ENCODE data around the gene PPP6R3. TPM values are rescaled to one million over a fixed set of nuclear protein-coding genes. Genes with fewer than 3 reads are reported as not detected.
A peak's percentile ranks its signal among the peaks of the same experiment; 100 is the strongest.

PPP6R3 gene
- polyA plus RNA-seq, 4 donors, result 30.5 to 68.7 (median 39.1) TPM

- H3K36me3 ChIP-seq (ENCODE audit: control insufficient read depth in 3 of 3, insufficient read depth in 2 of 3, low read depth in 1 of 3, low read length in 3 of 3), result peaks cover 0 to 3% (median 0%) of the 10 kb centered on the region in 3 donors
- DNase-seq, result peak in 1 of 2 donors; percentile 23
- H3K27ac ChIP-seq (ENCODE audit: low read depth in 1 of 3, low read length in 2 of 3), result no peak overlapping the region
- H3K9me3 ChIP-seq (ENCODE audit: control insufficient read depth in 2 of 2, insufficient read depth in 1 of 2, low read depth in 1 of 2, low read length in 1 of 2), result no peaks in the 10 kb centered on the region
- H3K4me3 ChIP-seq (ENCODE audit: low read depth in 1 of 3, low read length in 3 of 3), result no peak overlapping the region
- no peak for FAIRE-seq
- 52 to 60% (median 58%) methylated on average over 11 of the region's 11 CpGs for WGBS, 3 donors
- peaks cover 5 to 18% (median 14%) of the 10 kb centered on the region in 3 donors for H3K4me1 ChIP-seq (ENCODE audit: control insufficient read depth in 3 of 3, insufficient read depth in 2 of 3, low read depth in 1 of 3, low read length in 2 of 3)
- H3K27me3 ChIP-seq (ENCODE audit: control insufficient read depth in 3 of 3, insufficient read depth in 3 of 3, low read length in 3 of 3), result no peaks in the 10 kb centered on the region
These were observed 38.6 kb downstream of the PPP6R3 start for GRCh38 chr11:68498903-68499883.

- no peak for FAIRE-seq
These were observed 39.7 kb downstream of the PPP6R3 start for GRCh38 chr11:68500206-68500605.

DNA sequence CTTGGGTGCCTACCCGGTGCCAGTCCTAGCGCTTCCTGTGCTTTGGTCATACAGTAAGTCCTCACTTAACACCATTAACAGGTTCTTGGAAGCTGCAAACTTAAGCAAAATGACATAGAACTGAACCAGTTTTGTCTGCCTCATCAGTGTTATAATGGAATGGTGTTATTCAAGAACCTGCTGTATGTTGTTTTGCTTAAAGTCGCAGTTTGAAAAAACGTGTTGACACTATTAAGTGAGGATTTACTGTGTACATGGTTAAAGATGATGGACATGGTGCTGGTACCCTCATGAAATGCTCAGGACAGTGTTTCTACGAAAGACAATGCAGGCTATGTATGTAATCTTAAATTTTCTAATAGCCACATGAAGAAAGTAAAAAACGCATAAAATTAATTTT, 41.3 kb downstream of the PPP6R3 start:
- FAIRE-seq (no peak), DNase-seq (no peak)
- Histone ChIP-seq H3K4me3 (ENCODE audit: low read depth in 1 of 3, low read length in 3 of 3) (no peak overlapping the region), H3K36me3 (ENCODE audit: control insufficient read depth in 3 of 3, insufficient read depth in 2 of 3, low read depth in 1 of 3, low read length in 3 of 3) (peaks cover 0 to 3% (median 0%) of the 10 kb centered on the region in 3 donors), H3K27ac (ENCODE audit: low read depth in 1 of 3, low read length in 2 of 3) (no peak overlapping the region), H3K9me3 (ENCODE audit: control insufficient read depth in 2 of 2, insufficient read depth in 1 of 2, low read depth in 1 of 2, low read length in 1 of 2) (no peaks in the 10 kb centered on the region), H3K27me3 (ENCODE audit: control insufficient read depth in 3 of 3, insufficient read depth in 3 of 3, low read length in 3 of 3) (no peaks in the 10 kb centered on the region), H3K4me1 (ENCODE audit: control insufficient read depth in 3 of 3, insufficient read depth in 2 of 3, low read depth in 1 of 3, low read length in 2 of 3) (peaks cover 5 to 18% (median 14%) of the 10 kb centered on the region in 3 donors)
- 90 to 93% (median 93%) methylated on average over 6 of the region's 6 CpGs for WGBS, 3 donors

More at GRCh38 chr11:68500206-68500605, 39.7 kb downstream of the PPP6R3 start:
- peaks cover 5 to 18% (median 14%) of the 10 kb centered on the region in 3 donors for H3K4me1 ChIP-seq (ENCODE audit: control insufficient read depth in 3 of 3, insufficient read depth in 2 of 3, low read depth in 1 of 3, low read length in 2 of 3)
- no peaks in the 10 kb centered on the region for H3K27me3 ChIP-seq (ENCODE audit: control insufficient read depth in 3 of 3, insufficient read depth in 3 of 3, low read length in 3 of 3)
- H3K27ac ChIP-seq (ENCODE audit: low read depth in 1 of 3, low read length in 2 of 3), result no peak overlapping the region
- no peak overlapping the region for H3K4me3 ChIP-seq (ENCODE audit: low read depth in 1 of 3, low read length in 3 of 3)
- DNase-seq, result no peak
- 47 to 53% (median 49%) methylated on average over 2 of the region's 2 CpGs for WGBS, 3 donors
- peaks cover 0 to 3% (median 0%) of the 10 kb centered on the region in 3 donors for H3K36me3 ChIP-seq (ENCODE audit: control insufficient read depth in 3 of 3, insufficient read depth in 2 of 3, low read depth in 1 of 3, low read length in 3 of 3)
- H3K9me3 ChIP-seq (ENCODE audit: control insufficient read depth in 2 of 2, insufficient read depth in 1 of 2, low read depth in 1 of 2, low read length in 1 of 2), result no peaks in the 10 kb centered on the region

DNA sequence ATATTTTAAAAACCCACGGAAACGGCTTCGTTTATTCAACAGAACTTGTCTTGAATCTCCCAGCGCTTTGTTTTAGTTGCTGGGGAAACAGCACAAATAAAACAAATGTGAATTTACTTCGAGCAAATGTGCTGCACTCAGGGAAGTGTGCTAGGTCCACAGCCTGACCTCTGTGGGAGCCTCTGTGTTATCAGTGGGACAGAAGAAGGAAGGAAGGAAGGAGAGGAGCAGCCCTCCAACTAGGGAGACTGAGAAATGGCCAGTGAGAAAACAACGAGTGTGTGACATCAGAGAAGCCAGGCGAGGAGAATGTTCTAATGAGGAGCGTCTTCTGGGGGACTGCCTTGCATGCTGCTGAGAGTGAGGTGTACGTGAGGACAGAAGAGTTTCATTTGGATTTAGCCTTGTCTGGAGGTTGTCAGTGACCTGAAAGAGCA, 42.7 kb downstream of the PPP6R3 start:
- no peak overlapping the region for H3K27ac ChIP-seq (ENCODE audit: low read depth in 1 of 3, low read length in 2 of 3)
- WGBS, 3 donors, result 38 to 53% (median 52%) methylated on average over 9 of the region's 9 CpGs
- no peaks in the 10 kb centered on the region for H3K27me3 ChIP-seq (ENCODE audit: control insufficient read depth in 3 of 3, insufficient read depth in 3 of 3, low read length in 3 of 3)
- FAIRE-seq (no peak), DNase-seq (peak in 1 of 2 donors; percentile 48)
- no peak overlapping the region for H3K4me3 ChIP-seq (ENCODE audit: low read depth in 1 of 3, low read length in 3 of 3)
- H3K36me3 ChIP-seq (ENCODE audit: control insufficient read depth in 3 of 3, insufficient read depth in 2 of 3, low read depth in 1 of 3, low read length in 3 of 3), result no peaks in the 10 kb centered on the region
- no peaks in the 10 kb centered on the region for H3K9me3 ChIP-seq (ENCODE audit: control insufficient read depth in 2 of 2, insufficient read depth in 1 of 2, low read depth in 1 of 2, low read length in 1 of 2)
- peaks cover 5 to 16% (median 14%) of the 10 kb centered on the region in 3 donors for H3K4me1 ChIP-seq (ENCODE audit: control insufficient read depth in 3 of 3, insufficient read depth in 2 of 3, low read depth in 1 of 3, low read length in 2 of 3)

DNA sequence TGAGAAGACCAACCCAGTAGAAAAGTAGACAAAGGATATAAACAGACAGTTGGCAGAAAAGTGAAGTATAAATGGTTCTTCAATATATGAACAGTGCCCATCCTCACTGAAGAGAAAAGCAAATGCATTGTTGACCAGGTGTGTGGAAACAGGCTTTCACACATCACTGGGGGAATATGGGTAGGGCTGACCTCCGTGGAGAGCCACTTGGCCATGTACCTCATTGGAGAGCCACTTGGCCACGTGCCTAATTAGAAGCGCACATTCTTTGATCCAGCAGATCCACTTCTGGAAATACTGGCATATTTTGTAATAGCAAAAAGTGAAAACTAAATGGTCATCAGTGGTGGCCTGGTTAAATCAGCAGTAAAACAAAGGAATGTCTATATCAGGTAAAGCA, 43.2 kb downstream of the PPP6R3 start:
- H3K4me1 ChIP-seq (ENCODE audit: control insufficient read depth in 3 of 3, insufficient read depth in 2 of 3, low read depth in 1 of 3, low read length in 2 of 3), result peaks cover 5 to 12% (median 12%) of the 10 kb centered on the region in 3 donors
- DNase-seq (no peak), FAIRE-seq (no peak)

GRCh38 chr11:68504432-68505066, 44.0 kb downstream of the PPP6R3 start:
- no peaks in the 10 kb centered on the region for H3K9me3 ChIP-seq (ENCODE audit: control insufficient read depth in 2 of 2, insufficient read depth in 1 of 2, low read depth in 1 of 2, low read length in 1 of 2)
- DNase-seq, result no peak
- no peaks in the 10 kb centered on the region for H3K36me3 ChIP-seq (ENCODE audit: control insufficient read depth in 3 of 3, insufficient read depth in 2 of 3, low read depth in 1 of 3, low read length in 3 of 3)
- no peak overlapping the region for H3K27ac ChIP-seq (ENCODE audit: low read depth in 1 of 3, low read length in 2 of 3)
- no peak for FAIRE-seq
- no peak overlapping the region for H3K4me3 ChIP-seq (ENCODE audit: low read depth in 1 of 3, low read length in 3 of 3)
- 73 to 78% (median 75%) methylated on average over 6 of the region's 6 CpGs for WGBS, 3 donors
- peaks cover under 1 to 7% (median 5%) of the 10 kb centered on the region in 3 donors for H3K4me1 ChIP-seq (ENCODE audit: control insufficient read depth in 3 of 3, insufficient read depth in 2 of 3, low read depth in 1 of 3, low read length in 2 of 3)
- H3K27me3 ChIP-seq (ENCODE audit: control insufficient read depth in 3 of 3, insufficient read depth in 3 of 3, low read length in 3 of 3), result no peaks in the 10 kb centered on the region

More for the DNA sequence above, 43.2 kb downstream of the PPP6R3 start:
- Histone ChIP-seq H3K36me3 (ENCODE audit: control insufficient read depth in 3 of 3, insufficient read depth in 2 of 3, low read depth in 1 of 3, low read length in 3 of 3) (no peaks in the 10 kb centered on the region), H3K27me3 (ENCODE audit: control insufficient read depth in 3 of 3, insufficient read depth in 3 of 3, low read length in 3 of 3) (no peaks in the 10 kb centered on the region), H3K4me3 (ENCODE audit: low read depth in 1 of 3, low read length in 3 of 3) (no peak overlapping the region), H3K27ac (ENCODE audit: low read depth in 1 of 3, low read length in 2 of 3) (peak overlapping the region in 1 of 3 donors; percentile 8), H3K9me3 (ENCODE audit: control insufficient read depth in 2 of 2, insufficient read depth in 1 of 2, low read depth in 1 of 2, low read length in 1 of 2) (no peaks in the 10 kb centered on the region)
- WGBS, 3 donors, result 53 to 57% (median 55%) methylated on average over 3 of the region's 3 CpGs

GRCh38 chr11:68505596-68505995, 45.0 kb downstream of the PPP6R3 start:
- no peaks in the 10 kb centered on the region for H3K9me3 ChIP-seq (ENCODE audit: control insufficient read depth in 2 of 2, insufficient read depth in 1 of 2, low read depth in 1 of 2, low read length in 1 of 2)
- WGBS, 3 donors, result 24 to 51% (median 45%) methylated on average over 2 of the region's 2 CpGs
- H3K27ac ChIP-seq (ENCODE audit: low read depth in 1 of 3, low read length in 2 of 3), result no peak overlapping the region
- peaks cover 0 to 3% (median 0%) of the 10 kb centered on the region in 3 donors for H3K36me3 ChIP-seq (ENCODE audit: control insufficient read depth in 3 of 3, insufficient read depth in 2 of 3, low read depth in 1 of 3, low read length in 3 of 3)
- FAIRE-seq (no peak), DNase-seq (no peak)
- H3K4me1 ChIP-seq (ENCODE audit: control insufficient read depth in 3 of 3, insufficient read depth in 2 of 3, low read depth in 1 of 3, low read length in 2 of 3), result peaks cover 0 to 5% (median 5%) of the 10 kb centered on the region in 3 donors
- H3K4me3 ChIP-seq (ENCODE audit: low read depth in 1 of 3, low read length in 3 of 3), result no peak overlapping the region
- H3K27me3 ChIP-seq (ENCODE audit: control insufficient read depth in 3 of 3, insufficient read depth in 3 of 3, low read length in 3 of 3), result no peaks in the 10 kb centered on the region

DNA sequence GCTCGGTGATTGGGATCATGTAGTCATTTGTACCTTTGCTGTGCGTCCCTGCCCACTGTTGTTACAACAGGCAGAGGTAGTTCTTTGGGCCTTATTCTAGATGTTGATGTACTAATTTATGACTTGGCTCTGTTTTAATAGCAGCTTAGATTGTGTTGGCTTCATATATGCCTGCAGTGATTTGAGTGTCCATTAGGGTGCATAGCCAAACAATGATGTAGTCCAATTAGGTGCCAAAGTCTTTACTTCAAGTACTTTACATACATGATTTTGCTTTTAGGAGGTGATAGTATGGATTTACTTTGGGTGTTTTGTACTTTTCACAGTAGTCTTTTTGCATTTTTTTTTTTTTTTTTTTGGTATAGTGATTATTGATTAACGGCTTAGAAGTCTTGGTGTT, 46.4 kb downstream of the PPP6R3 start:
- no peak for FAIRE-seq
- H3K36me3 ChIP-seq (ENCODE audit: control insufficient read depth in 3 of 3, insufficient read depth in 2 of 3, low read depth in 1 of 3, low read length in 3 of 3), result peaks cover 0 to 11% (median 0%) of the 10 kb centered on the region in 3 donors
- DNase-seq, result peak; percentile 24 to 39
- no peak overlapping the region for H3K27ac ChIP-seq (ENCODE audit: low read depth in 1 of 3, low read length in 2 of 3)
- no peaks in the 10 kb centered on the region for H3K27me3 ChIP-seq (ENCODE audit: control insufficient read depth in 3 of 3, insufficient read depth in 3 of 3, low read length in 3 of 3)
- H3K4me1 ChIP-seq (ENCODE audit: control insufficient read depth in 3 of 3, insufficient read depth in 2 of 3, low read depth in 1 of 3, low read length in 2 of 3), result peaks cover 2 to 5% (median 5%) of the 10 kb centered on the region in 3 donors
- WGBS, 3 donors, result 87 to 92% (median 91%) methylated on average over 3 of the region's 3 CpGs
- H3K9me3 ChIP-seq (ENCODE audit: control insufficient read depth in 2 of 2, insufficient read depth in 1 of 2, low read depth in 1 of 2, low read length in 1 of 2), result no peaks in the 10 kb centered on the region
- H3K4me3 ChIP-seq (ENCODE audit: low read depth in 1 of 3, low read length in 3 of 3), result no peak overlapping the region
